ENCODE results near the gene SPON1.
A peak's percentile ranks its signal among the peaks of the same experiment; 100 is the strongest.
"Not testable (repeated sequence)": the region's sequence is repeated elsewhere in the genome, so short reads cannot be mapped to it uniquely, and the experiment has no call there.

The SPON1 gene

DNA sequence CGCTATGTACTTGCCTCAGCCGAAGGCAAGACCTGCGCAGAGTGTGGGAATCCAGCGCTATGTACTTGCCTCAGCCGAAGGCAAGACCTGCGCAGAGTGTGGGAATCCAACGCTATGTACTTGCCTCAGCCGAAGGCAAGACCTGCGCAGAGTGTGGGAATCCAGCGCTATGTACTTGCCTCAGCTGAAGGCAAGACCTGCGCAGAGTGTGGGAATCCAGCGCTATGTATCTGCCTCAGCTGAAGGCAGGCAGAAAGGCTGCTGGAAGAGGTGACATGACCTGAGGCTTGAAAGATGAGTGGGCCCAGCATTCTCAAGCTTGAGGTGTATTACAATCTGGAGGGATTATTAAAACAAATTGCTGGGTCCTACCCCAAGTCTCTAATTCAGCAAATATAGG lies 290.0 kb downstream of the SPON1 start:
- not testable (repeated sequence) for DNase-seq

- peak; percentile 75 for DNase-seq
Observed at GRCh38 chr11:14253421-14253820, 290.9 kb downstream of the SPON1 start.

- peak; percentile 41 for DNase-seq
Observed at GRCh38 chr11:14253840-14254239, 291.3 kb downstream of the SPON1 start.

- DNase-seq = no peak
Observed at GRCh38 chr11:14254533-14255237, 292.2 kb downstream of the SPON1 start.

- peak; percentile 51 for DNase-seq
Observed at GRCh38 chr11:14255238-14255534, 292.7 kb downstream of the SPON1 start.

DNA sequence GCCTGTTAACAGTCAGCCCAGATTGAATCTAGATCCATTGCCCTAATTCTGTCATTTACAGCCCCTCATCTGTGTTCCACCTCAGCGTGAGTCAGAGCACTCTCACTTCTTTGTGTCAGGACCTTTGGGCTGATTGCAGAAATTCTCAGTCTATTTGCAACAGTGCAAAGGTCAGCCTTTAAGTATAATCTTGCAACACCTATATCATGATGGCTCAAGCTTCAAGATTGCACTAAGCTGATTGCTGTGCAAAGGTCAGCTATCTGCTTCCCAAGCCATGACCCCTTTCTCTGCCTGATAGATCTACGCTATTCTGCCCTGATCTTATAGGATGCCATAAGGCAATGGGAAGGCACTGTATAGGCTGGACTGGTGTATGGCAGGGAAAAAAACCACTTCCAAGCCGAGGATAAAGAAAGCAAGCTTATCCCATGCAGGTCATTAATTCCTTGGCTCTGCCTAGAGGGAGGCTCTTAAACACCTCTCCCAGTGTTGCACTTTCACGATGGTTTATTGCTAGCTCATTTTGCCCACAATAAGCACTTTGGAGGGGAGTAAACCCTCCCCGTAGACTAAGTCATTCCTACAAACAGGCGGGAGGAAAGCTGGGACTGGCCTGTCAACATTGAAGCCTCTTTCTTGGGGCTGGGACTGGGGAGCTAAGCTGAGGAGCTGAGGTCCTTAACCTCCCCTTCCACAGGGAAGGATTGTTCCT lies 295.9 kb downstream of the SPON1 start:
- no peak for DNase-seq

- no peak for DNase-seq
Observed at GRCh38 chr11:14259186-14259784, 296.8 kb downstream of the SPON1 start.

DNA sequence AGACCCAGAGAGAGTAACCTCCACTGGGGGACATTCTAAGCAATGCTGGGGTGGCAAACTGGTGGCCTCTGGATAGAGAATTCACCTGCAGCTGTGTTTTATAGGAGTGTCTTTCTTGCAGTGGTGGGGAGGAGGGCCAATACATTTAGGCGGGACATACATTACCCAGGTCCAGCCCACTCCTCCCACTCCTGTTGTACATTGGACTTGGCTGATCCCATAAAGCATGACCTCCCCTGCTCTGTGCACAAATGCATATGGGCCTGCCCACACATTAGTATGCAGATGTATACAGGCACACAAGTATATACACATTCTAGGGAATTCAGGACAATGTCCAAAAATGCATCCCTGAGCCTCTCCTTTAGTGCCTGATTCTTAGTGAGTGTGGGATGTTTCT lies 297.4 kb downstream of the SPON1 start:
- no peak for DNase-seq

- DNase-seq = peak; percentile 36
Observed at GRCh38 chr11:14261066-14261465, 298.5 kb downstream of the SPON1 start.

DNA sequence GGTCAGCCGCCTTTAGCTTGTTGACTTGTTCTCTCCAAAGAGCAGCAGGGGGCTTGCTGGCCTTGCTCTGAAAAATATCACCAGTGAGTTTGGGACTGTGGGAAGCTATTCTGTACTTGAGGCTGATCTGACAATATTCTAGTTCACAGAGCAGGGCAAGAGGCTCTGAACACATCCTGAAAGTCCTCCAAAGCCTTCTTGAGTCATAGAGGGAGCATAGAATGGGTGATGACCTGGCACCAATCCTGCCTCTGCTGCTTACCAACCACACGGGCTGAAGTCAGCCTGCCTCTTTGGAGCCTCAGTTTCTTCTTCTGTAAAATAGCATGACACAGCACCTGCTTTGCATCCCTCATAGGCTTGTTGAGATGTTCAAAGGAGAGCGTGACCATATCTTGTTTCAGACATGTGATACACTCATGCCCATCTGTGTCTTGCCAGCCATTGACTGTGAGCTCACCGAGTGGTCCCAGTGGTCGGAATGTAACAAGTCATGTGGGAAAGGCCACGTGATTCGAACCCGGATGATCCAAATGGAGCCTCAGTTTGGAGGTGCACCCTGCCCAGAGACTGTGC lies 299.8 kb downstream of the SPON1 start:
- DNase-seq = no peak

DNA sequence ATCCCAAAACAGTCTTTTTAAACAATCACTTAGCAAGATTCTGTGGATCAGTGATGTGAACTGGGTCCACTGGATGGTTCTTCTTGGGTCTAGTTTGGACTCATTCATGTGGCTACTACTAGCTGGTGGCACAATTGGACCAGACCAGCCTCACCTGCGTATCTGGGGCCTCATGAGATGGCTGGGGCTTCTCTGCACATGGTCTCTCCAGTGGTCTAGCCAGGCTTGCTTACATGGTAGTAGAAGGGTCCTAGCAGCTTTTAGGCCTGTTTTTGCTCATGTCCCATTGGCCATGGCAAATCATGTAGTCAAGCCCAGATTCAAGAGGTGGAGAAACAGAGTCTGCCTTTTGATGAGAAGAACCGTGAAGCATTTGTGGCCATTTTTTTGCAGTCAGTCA lies 302.4 kb downstream of the SPON1 start:
- no peak for DNase-seq

DNA sequence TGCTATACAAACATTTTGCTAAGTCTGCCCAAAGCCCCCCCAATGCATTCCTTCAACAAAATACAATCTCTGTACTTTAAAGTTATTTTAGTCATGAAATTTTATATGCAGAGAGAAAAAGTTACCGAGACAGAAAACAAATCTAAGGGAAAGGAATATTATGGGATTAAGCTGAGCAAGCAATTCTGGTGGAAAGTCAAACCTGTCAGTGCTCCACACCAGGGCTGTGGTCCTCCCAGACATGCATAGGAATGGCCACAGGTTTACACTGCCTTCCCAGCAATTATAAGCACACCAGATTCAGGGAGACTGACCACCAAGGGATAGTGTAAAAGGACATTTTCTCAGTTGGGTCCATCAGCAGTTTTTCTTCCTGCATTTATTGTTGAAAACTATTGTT lies 304.1 kb downstream of the SPON1 start:
- DNase-seq = no peak

DNA sequence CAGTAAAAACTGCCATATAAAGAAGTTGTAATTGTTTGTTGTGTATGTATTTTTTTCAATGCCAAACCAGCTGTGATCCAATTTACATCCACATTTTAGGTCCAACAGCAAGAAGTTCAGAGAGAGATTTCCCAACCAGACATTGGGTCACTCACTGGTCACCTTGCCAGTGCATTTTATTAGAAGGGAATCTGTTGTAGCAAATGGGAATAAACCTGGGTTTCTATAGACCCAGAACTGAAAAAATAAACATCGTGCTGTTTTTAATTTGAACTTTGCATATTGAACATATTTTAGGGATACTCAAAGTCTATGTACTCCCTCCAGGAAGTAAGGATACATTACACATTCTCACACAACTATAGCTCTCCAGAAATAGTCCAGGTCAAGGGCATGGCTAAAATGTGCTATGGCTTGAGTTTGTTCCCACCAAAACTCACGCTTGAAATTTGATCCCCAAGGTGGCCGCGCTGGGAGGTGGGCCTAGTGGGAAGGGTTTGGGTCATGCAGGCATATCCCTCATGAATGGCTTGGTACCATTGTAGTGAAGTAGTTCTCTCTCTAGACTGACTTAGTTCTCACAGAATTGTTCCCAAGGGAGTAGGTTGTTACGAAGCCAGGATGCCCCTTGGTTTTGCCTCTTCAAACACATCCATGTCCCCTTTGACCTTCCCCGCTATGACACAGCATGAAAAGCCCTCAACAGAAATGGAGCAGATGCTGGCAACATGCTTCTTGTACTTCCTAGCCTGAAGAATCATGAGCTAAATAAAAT lies 305.5 kb downstream of the SPON1 start:
- DNase-seq = no peak

GRCh38 chr11:14269692-14270573 lies 307.4 kb downstream of the SPON1 start:
- DNase-seq = no peak

DNA sequence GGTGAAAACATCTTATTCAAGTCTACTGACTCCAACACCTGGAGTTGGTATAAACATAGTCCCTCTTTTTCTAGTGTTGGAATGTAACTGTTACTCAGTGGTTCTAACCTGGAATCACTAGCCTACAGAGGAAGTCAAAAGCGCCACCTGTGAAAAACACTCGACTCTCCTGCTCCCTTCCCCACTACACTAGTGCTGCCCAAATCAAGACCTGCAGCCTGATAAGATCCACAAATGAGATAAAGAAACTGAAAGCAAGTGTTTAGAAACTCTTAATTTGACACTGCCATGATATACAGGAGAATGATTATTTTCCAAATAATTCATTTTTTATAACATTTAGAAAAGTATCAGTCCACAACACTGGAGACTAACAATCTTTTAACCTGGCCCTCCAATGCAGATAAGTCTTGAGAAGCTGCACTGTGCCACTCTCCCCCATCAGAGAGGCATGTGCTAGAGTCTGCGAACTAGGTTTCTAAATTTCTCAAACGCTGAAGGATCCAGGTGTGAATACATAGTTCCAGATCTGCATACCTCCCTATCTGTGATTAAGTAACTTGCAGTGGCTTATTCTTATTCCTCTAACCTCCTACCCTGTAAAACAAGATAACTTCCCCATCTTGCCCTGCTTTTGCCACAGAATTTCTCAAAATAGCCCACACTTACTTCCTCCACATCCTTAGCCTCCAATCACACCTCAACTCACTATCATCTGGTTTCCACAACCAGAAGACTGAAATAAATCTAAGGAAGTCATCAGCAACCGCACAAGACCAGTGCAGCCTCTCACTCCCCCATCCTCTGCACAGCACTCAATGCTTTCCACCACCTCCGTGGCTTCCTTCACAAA lies 308.4 kb downstream of the SPON1 start:
- no peak for DNase-seq

DNA sequence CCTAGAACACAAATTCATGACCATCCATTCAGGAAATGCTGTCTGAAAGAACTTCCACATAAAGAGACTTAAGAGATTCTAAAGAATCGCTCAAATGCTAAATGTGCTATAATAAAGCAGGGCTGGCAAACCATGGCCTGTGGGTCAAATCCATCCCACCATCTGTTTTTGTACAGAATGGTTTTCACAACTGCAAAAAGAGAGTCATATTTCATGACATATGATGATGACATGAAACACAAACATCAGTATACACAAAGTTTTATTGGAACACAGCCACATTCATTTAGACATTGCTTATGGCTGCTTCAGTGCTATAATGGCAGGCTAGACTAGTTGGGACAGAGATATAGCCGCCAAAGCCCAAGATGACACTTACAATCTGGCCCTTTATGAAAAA lies 311.4 kb downstream of the SPON1 start:
- no peak for DNase-seq

DNA sequence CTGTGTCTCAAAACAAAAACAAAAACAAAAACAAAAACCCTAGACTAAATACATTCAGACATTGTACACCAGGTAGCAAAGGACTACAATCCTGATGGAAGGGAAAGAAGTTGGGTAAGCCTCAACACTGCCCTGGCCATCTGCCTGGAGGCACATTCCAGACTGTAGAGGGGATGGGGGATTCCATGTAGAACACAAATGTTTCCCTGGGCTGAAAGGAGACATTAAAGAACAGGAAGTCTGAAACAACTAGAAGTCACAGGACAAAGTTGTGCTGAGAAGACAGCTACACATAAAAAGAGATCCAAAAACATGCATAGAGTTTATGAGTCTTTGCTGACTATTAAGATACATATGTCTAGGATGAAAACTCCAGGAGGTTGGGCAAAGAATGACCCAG lies 312.6 kb downstream of the SPON1 start:
- DNase-seq = no peak

GRCh38 chr11:14278869-14279268 lies 316.3 kb downstream of the SPON1 start:
- not testable (repeated sequence) for DNase-seq

DNA sequence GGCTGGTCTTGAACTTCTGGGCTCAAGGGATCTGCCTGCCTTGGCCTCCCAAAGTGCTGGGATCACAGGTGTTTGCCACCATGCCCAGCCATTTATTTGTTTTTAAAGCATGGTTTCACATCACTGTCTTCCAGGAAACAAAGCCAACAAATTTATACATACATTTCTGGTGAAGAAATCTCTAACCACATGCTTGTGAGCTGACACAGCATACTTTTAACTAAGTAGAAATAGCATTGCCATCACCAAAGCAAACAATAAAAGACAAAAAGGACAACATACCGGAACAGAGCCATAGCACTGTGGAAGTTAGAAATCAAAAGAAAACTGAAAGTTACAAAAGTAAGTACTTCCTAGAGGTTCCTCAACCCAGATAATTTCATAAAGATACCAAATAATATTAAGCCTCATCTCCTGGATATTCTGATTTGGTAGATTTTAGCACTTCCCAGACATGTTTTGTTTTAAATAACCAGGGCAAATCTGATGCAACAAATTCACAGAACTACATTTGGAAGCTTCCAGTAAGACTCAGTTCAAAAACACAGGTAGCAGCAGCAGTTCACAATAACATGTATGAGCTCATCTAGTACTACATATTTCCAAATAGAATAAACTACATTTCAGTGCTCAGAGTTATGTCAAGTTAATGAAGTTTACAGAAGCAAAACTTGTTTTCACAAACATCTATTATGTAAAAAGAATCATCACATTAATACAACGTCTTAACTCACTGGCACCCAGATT lies 325.8 kb downstream of the SPON1 start:
- no peak for DNase-seq

DNA sequence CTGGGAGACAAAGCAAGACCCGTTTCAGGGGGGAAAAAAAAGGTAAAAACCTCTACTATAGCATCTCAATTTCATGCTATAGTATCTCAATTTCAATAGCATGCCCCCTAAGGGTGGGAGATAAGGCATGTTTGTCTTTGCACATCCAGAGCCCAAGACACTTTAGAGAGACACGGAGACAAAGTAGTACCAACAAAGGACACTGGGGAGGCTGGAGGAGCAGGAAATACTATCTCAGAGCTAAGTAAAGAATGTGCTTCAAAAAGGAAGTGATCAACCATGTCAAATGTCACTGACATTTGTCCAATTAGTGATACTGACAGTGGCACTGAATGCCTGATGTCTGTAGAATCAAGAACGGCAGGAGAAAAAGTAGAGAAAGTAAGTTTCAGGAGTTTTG lies 327.9 kb downstream of the SPON1 start:
- no peak for DNase-seq
